GM19099 (cell line): ENCODE measurements around the gene LRRFIP1.

Experiments used
- POLR2A ChIP-seq: IDR thresholded peaks from 3 replicates; pipeline ENCODE4 v1.6.1; 2011; ENCODE audit warnings: low read depth; ENCODE audit not compliant: insufficient read length; ENCODE audit errors: extremely low read depth

Gene LRRFIP1

GRCh38 chr2:237639052-237639835 is 11.9 kb downstream of the LRRFIP1 start:
- TF ChIP-seq POLR2A = no peak

DNA sequence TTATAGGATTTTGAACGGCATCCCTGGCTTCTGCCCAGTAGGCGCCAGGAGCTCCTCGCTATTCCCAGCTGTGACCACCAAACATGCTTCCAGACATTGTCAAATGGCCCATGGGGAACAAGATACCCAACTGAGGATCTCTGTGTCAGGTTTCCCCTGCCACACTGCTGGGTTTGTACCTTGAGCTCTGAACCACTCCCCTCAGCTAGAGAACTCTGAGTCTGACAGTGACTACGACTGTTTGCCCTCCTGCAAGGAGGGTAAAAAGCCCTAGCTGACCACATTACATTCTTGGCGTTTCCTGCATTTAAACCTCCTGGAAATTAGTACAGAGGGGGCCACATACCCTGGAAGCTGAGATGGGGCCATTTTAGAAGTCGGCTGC is 12.4 kb downstream of the LRRFIP1 start:
- no peak for TF ChIP-seq POLR2A

DNA sequence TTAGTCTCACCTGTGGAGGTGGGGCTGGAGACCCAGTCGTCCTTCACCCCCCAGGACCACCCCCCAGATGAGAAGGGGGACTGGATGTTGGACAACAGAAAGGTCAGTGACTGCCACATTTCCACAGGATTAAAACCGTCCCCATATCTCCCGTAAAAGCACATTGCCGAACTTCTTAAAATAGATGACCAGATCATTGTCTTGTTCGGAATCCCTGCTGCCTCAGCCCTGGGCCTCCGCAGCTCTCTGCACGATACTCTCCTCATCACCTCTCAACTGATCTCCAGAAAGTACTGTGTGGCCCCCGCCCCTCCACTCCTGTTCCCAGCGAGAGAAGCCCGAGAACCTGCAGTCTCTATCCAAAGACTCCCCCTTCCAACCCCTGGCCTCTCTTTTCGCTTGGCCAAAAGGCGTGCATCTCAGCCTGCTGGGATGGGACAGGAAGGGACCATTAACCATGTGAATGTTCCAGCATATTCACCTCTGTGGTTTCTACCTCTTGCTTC is 13.2 kb downstream of the LRRFIP1 start:
- TF ChIP-seq POLR2A = no peak

- TF ChIP-seq POLR2A = no peak
Measured at GRCh38 chr2:237642038-237642734, 14.8 kb downstream of the LRRFIP1 start.

- TF ChIP-seq POLR2A = no peak
Measured at GRCh38 chr2:237643066-237643465, 15.7 kb downstream of the LRRFIP1 start.

GRCh38 chr2:237643582-237644380 is 16.4 kb downstream of the LRRFIP1 start:
- TF ChIP-seq POLR2A = no peak

GRCh38 chr2:237644381-237644703 is 17.0 kb downstream of the LRRFIP1 start:
- no peak for TF ChIP-seq POLR2A

DNA sequence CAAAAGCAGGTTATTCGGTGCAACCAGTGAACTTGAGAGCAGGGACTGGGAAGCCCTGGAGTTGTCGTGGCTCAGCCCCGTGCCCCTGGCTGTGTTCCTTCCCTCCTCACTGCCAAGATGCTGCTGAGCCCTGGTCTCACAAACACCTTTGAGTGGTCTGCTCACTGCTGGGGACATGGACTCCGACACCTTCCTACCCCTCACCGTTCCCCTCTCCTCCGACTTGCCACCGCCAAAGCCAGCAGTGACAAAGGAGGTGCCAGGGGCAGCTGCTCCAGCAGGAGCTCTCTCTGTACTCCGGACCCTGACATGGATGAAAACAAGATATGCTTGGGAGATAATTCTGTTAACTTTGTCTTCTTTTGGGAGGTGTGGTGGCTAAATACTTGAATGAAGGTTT is 17.9 kb downstream of the LRRFIP1 start:
- no peak for TF ChIP-seq POLR2A

GRCh38 chr2:237647176-237648015 is 20.0 kb downstream of the LRRFIP1 start:
- TF ChIP-seq POLR2A = no peak

- TF ChIP-seq POLR2A = no peak
Measured at GRCh38 chr2:237648016-237648381, 20.6 kb downstream of the LRRFIP1 start.

DNA sequence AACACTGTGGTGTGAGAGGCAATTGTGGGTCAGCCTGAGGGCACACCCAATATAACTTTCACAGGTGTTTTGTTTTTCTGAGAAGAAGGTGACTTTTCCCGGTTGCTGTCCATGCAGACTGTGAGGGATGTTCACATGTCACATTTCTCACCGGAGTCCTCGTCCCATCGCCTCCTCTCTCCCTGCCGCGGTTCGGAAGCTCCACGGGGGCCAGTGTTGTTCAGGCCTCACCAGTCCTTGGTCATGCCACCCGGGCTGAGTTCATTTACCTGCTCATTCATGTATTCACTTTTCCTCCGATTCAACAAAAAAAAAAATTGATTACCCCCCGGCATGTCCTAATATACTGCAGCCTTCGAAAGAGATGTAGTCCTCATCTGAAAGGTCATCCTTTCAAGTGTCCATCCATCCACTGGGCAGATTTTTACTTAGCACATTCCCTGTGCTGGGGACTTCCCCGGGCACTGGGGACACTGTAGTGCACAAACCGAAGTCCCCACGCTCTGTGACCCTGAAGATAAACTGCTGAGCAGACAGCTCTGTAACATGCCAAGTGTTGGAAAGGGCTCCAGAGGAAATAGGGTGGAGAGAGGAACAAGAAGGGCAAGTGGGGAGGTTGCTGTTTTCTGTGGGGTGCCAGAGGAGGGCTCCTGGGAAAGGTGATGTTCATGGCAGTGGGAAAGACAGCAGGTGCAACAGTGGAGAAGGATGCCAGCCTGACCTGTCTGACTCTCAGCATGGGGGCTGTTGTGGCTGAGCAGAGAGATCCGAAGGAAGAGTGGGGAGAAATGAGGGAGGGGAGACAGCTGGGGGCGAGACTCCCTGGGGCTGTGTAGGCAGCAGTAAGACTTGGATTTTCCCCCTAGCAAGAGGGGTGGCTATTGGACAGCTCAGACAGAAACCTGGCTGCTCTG is 22.4 kb downstream of the LRRFIP1 start:
- no peak for TF ChIP-seq POLR2A

GRCh38 chr2:237650455-237650850 is 23.1 kb downstream of the LRRFIP1 start:
- no peak for TF ChIP-seq POLR2A

GRCh38 chr2:237651761-237652160 is 24.4 kb downstream of the LRRFIP1 start:
- TF ChIP-seq POLR2A = no peak

DNA sequence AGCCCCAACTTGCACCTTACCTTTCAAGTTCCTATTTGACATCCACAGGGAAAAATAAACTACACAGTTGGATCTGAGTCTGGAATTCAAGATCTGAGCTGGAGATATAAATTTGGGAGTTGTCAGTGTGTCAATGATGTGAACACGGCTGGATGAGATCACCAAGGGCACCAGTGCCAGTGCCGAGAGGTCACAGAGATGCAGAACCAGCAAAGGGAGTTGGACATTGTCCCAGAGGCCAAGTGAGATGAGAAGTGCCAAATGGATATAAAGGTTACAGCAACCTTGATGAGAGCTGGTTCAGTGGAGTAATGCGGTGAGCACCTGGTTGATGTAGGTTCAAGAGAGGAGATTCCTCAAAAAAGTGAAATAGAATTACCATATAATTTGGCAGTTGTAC is 24.8 kb downstream of the LRRFIP1 start:
- no peak for TF ChIP-seq POLR2A

DNA sequence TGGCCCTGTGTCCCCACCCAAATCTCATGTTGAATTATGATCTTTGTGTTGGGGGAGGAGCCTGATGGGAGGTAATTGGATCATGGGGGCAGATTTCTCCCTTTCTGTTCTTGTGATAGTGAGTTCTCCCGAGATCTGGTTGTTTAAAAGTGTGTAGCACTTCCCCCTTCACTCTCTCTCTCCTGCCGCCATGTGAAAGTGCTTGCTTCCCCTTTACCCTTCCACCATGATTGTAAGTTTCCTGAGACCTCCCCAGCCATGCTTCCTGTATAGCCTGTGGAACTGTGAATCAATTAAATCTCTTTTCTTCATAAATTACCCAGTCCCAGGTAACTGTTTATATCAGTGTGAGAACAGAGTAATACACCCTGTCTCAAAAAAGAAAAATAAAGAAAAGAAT is 25.5 kb downstream of the LRRFIP1 start:
- no peak for TF ChIP-seq POLR2A
